Stimulated activated CD8-positive, alpha-beta memory T cell treated with anti-CD3 and anti-CD28 coated beads, Interleukin-7, amount 100 ng/mL, for 1 hour (primary cell): ENCODE data around the gene CDON.
"Not testable (repeated sequence)": the region's sequence is repeated elsewhere in the genome, so short reads cannot be mapped to it uniquely, and the experiment has no call there.

Experiments used
- DNase-seq, 2 donors: peaks; one replicate each; pipeline ENCODE4 v3.0.0-alpha.2; 2020; ENCODE audit warnings: low read depth in 2 of 2

CDON gene

DNA sequence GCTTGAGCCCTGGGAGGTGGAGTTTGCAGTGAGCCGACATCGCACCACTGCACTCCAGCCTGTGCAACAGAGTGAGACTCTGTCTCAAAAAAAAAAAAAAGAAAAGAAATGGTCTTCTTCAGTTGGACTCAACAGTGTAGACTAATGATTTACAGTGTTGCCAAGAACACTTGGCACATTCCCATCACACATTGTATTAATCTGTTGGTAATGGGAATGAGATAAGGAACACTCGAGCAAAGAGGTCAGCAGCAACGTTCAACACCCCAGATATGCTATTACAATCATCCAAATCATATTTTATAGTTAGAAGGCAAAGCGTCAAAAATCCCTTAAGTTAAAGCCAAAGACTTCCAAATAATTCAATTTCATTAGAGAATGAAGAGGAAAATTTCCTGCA is 14.5 kb downstream of the CDON start:
- no peak for DNase-seq

DNA sequence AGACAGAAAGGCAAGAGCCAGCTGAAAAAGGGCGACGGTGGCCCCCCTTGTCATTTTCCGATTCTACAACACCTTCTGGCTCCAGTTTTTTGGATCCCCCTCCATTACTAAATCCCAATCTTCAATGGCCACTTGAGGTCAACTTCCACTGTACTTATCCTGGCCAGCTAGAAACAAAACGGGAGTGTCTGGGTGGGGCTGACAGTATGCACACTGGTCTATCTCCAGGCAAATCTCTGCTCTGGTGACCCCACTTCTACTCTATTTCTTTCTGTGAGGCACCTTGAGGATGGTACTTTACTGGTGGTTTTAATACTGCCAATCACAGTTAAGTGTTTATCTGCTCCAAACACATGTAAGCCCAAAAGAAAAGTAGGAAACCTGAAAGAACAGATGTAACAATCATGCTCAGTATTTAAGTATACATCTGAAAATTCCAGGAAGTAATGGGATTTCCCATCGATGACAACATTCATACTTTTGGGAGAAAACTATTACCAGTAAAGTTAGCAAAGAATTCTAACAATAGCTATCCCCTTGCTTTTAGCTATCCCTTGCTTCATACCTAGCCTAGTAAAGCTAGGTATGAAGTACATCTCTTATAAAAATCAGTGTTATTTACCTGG is 16.0 kb downstream of the CDON start:
- no peak for DNase-seq

DNA sequence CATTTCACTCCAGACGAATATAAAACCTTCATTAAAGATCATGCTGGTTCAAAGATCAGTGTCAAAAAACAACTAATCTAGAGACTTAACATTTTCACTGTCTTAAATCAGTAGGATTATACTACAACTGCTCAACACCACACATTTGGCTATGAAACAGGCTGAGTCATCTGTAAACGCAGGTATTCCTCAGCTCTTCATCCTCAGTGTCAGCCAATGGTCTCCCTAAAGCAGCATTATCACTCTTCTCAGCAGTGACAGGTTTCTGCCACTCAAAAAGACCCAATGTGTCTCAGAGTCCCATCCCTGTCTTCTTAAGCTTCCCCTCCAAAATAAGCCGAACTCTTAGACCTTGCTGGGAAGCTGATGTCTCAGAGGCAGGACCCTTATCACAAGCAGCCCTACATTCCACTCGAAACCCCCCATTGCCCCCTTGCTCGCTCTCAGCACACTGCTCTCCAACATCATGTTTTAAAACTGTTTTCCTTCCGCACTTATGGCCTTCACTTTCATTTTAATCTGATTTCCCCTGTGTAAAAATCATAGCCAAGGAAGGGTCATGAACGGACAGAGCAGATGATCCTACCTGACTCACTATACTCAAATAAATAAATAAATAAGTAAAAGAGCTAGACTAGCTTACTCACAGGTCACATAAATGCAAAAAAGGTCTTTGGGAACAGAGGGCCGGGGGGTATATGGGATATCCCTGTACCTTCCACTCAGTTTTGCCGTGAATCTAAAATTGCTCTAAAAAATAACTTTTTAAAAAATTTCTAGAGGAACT is 23.0 kb downstream of the CDON start:
- no peak for DNase-seq

DNA sequence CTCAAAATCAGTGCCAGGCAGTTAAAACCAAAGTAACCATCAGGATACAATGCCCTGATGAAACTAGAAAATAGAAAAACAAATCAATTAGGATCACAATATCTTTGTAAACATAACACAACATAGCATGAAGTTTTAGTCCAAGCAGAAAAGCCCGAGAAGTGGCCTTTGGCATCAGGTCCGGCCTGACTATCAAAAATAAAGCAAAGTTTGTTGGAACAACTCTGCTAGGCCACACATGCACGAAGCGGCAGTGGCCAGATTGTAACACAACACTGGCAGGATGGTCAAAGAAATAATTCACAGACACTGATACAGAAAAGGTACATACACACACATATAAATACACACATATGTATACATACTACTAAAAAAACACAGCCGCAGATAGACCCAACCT is 26.9 kb downstream of the CDON start:
- no peak for DNase-seq

DNA sequence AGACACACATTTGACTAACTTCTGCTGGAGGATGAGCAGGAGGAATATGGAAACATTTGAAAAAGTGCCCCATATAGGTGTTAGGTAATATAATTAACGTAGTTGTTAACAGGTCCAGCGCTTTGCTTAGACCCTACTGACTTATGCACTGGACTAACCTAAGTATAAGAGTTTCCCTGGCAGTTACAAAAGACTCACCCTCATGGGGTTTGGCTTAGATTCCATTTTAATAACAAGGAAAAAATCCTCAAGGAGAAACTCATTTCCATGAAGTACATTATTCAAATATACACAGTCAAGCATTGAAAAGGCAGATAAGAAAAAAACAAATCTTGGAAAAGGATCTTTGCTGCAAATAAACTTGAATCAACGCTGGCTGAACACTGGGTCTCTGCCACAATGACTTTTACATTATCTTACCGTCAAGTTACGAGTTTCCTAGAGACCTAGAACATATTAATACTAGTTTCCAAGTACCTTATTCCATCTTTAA is 27.7 kb downstream of the CDON start:
- no peak for DNase-seq

DNA sequence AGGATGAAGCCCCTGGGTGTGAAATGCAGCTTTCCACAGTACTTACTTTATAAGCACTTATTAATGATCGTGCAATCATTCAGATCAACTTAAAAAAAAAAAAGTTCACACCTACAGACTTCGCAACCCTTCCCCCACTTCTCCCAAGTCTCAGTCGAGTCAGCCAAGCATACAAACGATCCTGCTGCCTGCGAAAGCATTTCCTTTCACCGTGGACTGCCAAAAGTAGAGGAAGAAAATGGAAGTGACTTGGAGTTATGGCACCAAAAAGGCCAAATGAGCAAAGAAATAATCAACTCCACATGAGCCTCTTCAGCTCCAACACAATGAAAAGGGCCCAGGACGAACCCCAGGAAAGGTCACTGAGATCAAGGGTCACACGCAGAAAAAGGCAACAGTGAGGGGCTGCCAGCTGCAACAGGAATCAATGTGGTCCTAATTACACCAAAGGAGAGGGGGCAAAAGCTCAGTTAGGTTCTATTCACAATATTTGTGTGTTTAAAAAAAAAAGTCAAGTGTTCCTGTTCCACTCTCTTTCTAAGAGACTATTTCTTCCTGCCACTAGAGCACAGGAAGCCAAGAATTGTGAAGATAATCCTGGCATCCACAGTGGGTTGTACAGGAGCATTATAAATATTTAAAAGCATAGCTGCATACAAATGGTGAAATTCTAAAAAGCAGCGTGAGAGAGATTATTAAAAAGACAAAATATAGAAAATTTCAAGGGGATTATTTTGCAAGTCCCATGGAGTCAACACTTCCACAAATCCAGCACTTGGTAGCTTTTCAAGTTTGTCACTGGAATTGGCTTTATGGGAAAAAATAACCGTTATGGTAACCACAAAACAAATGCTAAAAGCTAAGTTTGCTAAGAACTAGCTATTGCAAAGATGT is 28.4 kb downstream of the CDON start:
- no peak for DNase-seq

DNA sequence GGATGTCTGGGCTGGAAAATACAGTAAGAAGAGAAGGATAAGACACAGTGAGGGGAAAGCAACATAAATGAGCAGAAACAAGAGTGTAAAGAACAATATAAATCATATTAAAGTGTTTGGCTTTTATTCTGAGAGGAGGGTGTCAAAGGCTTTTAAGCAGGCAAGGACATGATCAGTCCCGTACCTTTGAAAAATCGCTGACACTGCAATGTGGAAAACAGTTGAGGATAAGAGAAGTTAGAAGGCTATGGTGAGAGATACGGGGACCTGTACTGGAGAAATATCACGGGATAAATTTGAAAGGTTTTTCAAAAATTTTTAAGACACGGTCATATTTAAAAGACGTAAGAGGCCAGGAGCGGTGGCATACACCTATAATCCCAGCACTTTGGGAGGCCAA is 30.3 kb downstream of the CDON start:
- no peak for DNase-seq

DNA sequence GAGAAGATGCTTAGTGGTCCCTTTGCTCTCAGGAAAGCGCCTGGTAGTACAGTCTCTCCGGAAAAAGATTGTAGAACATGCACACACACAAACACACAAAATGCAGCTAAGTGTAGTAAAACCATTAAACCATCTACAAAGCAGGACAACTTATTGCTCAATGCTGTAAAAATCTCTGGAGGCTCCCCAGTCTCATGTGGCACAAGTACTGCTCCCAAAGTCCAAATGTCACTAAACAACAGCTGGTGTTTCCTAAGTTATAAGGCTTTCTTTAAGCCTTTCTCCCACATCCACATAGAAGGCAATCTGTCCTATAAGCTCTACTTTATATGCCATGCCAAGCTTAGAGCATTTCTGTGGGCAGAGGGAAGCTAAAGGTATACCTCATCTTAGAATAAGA is 32.9 kb downstream of the CDON start:
- no peak for DNase-seq

DNA sequence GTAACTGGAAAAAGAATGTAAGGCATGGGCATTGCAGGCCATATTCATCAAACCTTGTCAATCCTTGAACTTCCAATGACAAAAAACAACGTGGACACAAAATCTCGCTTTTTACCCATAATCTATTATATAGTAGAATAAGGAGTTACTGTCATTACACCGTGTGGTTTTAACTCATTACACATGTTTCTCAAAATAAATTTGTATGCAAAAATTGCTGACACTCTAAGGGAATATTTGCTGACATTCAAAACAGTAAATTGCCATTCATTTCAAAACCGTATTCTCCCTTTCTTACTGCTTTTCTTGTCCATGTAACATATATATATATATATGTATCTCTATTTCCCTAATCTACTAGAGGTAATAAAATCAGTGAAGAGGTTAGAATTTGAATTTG is 33.4 kb downstream of the CDON start:
- no peak for DNase-seq

DNA sequence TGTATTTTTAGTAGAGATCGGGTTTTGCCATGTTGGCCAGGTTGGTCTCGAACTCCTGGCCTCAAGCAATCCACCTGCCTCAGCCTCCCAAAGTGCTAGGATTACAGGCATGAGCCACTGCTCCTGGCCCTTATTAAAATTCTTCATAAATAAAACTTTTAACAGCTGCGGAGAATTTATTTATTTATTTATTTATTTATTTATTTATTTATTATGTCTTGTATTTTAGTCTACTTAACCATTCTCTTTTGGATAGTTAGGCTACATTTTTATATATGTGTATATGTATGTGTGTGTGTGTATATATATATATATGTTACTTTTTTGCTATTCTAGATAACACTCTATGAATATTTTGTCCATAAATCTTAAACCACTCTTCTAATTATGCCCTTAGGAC is 34.1 kb downstream of the CDON start:
- DNase-seq, result not testable (repeated sequence)

DNA sequence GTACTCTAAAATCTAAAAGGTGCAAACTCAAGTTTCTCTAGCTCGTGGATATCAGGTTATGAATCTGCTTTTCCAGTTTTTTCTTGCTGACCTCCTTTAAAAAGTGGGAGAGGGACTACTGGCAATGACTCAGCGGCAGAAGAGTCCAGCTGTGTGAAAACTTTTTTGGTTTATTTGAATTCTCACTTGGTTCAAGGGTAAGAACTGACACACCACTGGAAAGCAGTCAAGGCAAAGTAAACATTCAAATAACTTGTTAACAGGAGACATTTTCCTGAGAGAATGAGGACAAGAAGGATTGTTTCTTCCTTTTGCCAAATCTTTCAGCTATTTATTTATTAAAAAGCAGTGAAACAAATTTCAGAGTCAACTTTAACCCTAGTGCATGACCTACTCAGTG is 36.1 kb downstream of the CDON start:
- no peak for DNase-seq

DNA sequence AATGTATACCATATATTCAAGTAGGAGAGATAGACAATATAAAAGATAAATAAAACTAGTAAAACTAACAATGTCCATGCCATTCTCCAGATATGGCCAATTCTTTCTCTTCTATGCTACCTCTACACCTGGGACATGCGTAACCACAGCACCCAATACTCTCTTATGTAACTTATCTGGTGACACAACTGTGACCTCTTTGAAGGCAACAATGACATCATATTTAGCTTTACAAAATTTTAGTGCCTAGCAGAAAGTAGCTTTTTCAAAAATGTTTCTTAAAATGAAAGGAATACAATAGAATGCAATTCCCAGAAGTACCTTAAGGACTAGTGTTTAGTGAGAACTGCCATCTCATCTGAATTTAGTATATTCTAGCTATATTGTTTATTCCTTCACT is 36.8 kb downstream of the CDON start:
- no peak for DNase-seq

DNA sequence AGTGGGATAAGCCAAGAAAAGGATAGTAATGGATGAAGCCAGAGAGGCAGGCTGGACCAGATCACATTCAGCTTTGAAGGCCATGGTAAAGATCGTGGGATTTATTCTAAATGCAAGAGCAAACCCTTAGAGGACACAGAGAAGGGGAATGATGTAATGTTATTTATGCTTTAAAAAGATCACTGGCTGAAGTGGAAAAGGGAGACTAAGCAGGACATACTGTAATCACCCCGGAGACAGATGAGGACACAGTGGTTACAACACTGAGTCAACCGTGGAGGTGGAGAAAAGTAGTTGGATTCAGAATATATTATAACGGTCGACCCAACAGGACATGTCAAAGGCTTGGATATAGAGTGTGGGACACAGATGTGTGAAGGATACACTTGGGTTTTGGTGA is 38.5 kb downstream of the CDON start:
- no peak for DNase-seq

DNA sequence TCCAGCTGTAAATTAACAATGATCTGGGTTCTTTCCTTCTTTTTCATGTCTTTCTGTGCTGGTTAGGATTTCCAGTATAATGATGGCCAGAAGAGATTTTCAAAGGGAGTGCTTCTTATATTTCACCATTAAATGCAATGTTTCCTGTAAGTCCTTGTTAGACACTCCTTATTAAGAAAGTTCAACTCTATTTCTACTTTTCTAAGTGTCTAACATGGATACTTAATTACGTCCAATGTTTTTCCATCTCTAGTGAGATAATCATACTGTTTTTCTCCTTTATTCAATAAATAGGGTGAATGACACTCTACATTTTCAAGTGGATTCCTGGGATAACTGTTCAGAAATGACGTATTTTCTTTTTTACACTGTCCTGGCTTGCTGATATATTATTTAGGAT is 49.8 kb downstream of the CDON start:
- no peak for DNase-seq

DNA sequence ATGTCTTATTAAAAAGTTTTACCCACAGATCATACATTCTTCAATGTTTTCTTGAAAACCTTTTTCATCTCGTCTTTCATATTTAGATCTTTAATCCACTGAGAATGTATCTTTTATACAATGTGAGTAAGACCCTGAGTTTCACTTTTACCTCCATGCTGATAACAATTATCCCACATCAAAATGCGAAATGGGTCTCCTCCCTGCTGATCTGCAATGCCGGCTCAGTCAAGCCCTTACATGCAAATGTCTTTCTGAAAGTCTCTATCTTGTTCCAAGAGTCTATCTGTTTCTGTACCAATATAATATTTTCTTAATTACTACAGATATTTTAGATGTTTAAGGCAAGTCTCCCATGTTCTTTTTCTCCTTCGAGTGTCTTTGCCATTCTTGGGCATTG is 50.9 kb downstream of the CDON start:
- DNase-seq, result no peak

DNA sequence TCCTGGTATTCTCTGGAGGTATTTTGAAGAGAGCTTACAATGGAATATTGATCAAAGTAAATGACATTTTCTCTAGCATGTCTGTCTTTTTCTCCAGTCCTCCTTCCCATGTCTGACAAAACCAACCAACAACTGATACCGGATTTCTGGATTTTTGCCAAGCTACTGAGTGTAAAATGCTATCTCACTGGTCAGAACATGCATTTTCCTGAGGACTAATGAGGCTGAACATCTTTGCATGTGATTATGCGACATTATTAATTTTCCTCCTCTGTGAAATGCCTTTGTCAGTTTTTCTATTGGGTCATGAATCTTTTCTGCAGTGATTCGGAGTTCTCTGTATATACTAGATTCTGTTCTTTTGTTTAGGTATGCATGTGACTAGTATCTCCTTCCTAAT is 51.4 kb downstream of the CDON start:
- no peak for DNase-seq

DNA sequence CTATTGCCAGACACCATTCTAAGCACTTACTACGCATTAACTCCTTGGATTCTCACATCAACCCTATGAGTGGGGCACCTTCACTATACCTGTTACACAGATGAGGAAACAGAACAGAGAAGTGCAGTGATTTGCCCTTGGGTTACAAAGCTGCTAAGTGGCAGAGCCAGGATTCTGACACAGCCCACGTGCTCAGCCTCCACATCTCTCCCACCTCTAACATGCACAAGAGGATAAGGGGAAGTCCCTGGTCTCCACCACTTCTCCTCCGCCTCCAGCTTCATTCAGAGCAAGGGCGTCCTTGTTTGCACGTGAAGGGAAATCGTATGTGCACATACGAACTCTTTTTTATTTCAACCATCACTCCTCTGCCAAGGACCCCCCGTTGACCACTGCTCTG is 53.7 kb downstream of the CDON start:
- DNase-seq, result no peak

DNA sequence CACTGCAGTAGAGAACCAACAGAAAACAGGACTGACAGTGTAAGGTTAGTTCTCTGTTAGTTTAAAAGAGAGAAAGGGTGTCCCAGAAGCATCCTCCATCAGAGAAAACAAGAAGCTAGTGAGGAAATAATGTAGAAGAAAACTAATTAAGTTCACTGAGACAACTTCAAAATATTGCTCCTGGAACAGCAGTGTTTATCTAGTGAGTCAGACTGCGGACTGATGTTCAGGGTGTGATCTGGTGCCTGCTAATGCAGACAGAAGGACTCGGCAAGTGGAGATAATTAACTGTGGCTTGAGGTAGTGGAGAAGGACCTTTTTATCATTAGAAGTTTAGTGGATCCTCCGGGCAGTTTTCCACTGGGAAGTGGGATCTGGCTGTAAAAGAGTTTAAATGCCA is 55.4 kb downstream of the CDON start:
- no peak for DNase-seq

DNA sequence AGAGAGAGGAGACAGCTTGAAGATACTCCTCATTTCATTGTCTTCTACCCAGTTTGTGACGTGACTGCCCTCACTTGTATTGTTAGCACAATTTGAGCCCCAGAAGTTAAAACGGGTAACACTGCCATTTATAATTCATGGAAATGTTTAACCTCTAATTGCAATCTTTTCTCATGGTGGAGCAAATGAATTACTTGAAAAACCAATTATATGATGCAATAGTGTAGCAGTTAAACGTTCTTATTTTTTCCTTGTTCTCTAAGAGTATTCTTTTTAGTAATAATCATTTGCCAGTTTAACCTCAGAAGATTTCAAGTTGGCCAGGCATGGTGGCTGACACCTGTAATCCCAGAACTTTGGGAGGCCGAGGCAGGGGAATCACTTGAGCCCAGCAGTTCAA is 56.6 kb downstream of the CDON start:
- no peak for DNase-seq

DNA sequence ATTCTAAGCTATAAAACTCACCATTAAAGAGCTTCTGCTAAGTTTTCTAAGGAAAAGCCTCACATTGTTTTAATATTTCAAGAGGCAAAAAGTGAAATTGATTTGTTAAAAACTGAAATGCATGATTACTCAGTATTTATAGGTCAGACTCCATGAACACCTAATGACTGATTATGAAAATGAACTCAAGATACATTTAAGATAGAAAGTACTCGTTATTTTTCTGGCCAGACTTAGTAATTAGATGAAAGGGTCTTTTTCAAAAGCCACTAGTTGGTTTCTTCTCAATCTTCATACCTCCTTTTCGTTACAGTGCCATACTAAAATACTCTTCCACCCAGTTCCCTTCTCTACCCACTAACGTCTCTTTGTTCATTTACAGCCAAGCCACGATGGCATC is 60.5 kb downstream of the CDON start:
- DNase-seq, result no peak

DNA sequence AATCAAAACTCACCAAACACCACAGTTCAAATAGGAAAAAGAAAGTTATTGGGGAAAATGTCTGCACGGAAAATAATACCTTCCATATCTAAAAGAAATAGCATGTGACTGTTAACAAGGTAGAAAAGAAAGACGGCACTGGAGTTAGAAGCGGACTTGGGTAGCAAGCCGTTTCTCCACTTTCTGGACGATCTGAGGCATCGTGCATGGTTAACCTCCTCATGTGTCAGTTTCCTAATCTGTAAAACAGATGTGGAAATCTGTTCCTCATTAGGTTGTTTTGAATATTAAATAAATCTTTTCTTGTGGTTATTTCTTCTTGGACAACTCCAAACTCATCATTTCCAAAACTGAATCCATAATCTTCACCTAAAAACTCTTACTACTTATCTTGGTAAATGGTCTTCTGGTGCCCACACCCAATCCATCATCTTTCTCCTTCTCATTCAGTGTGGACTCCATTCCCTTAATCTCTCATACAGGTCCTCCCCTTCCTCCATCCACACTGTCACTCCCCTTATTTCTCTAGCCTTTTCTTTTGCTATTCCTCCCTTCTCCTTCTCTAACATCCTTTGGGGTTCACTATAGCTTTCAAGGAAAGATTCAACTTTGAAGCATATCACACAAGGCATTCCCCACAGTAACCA is 63.3 kb downstream of the CDON start:
- DNase-seq, result no peak

DNA sequence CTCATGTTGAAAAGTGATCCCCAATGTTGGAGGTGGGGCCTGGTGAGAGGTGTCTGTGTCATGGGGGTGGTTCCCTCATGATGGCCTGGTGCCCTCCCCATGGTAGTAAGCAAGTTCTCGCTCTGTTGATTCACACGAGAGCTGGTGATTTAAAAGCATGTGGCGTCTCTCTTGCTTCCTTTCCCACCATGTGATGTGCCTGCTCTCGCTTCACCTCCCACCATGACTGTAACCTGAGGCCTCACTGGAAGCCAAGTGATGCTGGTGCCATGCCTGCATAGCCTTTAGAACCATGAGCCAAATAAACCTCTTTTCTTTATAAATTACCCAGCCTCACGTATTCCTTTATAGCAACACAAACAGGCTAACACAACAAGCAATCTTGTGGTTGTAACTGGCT is 64.4 kb downstream of the CDON start:
- DNase-seq, result no peak
